GM12878 (cell line): Measurements from ENCODE around the gene FIBCD1. TPM values are rescaled to one million over a fixed set of nuclear protein-coding genes. Genes with fewer than 3 reads are reported as not detected.

Experiments
- ATAC-seq: fragments of 200-7000 bp; cut with Tn5 transposase; 3 replicates; pipeline ENCODE4 v1.9.1; 2020; ENCODE audit warnings: mild to moderate bottlenecking, moderate library complexity
- BruUV-seq: library from RNA; stranded (reverse); fragments of 400-500 nt; replicated peaks from 2 replicates; lab custom pipeline; 2021; lab: Mats Ljungman, UMichigan
- CTCF ChIA-PET: fragments of 300-600 bp; sonication (Branson Sonifier 250); formaldehyde crosslinking; extraction: SDS; loops from one replicate; lab custom pipeline; 2021; ENCODE audit warnings: inconsistent platforms; lab: Yijun Ruan, JAX
- POLR2A ChIA-PET: fragments of 350-600 bp; formaldehyde crosslinking; extraction: SDS; loops from one replicate; lab custom pipeline; 2021; ENCODE audit warnings: inconsistent platforms; lab: Charles Lee
- RAD21 ChIA-PET: fragments of 300-600 bp; sonication (Branson Sonifier 250); formaldehyde crosslinking; loops from one replicate; lab custom pipeline; 2023; ENCODE audit warnings: antibody characterized with exemption; ENCODE audit not compliant: unreplicated experiment; lab: Charles Lee
- SMC1A ChIA-PET: fragments of 300-600 bp; sonication (Branson Sonifier 250); formaldehyde crosslinking; loops from one replicate; lab custom pipeline; 2023; ENCODE audit not compliant: unreplicated experiment, uncharacterized antibody; lab: Charles Lee
- DNase-seq: peaks from one replicate; pipeline ENCODE4 v3.0.0-alpha.2; 2011; ENCODE audit warnings: low read depth, low spot score
- FAIRE-seq: peaks from 3 replicates; lab custom pipeline; 2011; peaks lifted over from hg19 to GRCh38; lab: Jason Lieb, UNC
- H2AFZ ChIP-seq: 2 replicates; pipeline ENCODE4 v1.6.0; 2011; ENCODE audit warnings: low read depth, low read length, control low read depth; ENCODE audit not compliant: control insufficient read depth
- H3K27ac ChIP-seq: 2 replicates; pipeline ENCODE4 v1.5.1; 2011; ENCODE audit warnings: control low read depth; ENCODE audit not compliant: control insufficient read depth, insufficient read depth
- H3K27me3 ChIP-seq, 2 experiments: replicated peaks in 1 of 2; 2 replicates each; pipeline versions ENCODE4 v1.6.0 to v1.6.1; 2011; ENCODE audit warnings: low read length in 1 of 2; ENCODE audit not compliant: control insufficient read depth in 2 of 2, insufficient read depth in 2 of 2
- H3K36me3 ChIP-seq, 2 experiments: 2 replicates each; pipeline ENCODE4 v1.5.1; 2011; ENCODE audit warnings: low read length in 1 of 2; ENCODE audit not compliant: control insufficient read depth in 2 of 2, insufficient read depth in 2 of 2
- H3K4me1 ChIP-seq: 2 replicates; pipeline ENCODE4 v1.6.1; 2011; ENCODE audit warnings: mild to moderate bottlenecking, low read length, moderate library complexity, mixed read lengths; ENCODE audit not compliant: control insufficient read depth, insufficient read depth
- H3K4me2 ChIP-seq: 2 replicates; pipeline ENCODE4 v1.6.0; 2011; ENCODE audit warnings: control low read depth; ENCODE audit not compliant: control insufficient read depth, insufficient read depth
- H3K4me3 ChIP-seq: fragments of 200-600 bp; sonication (generic); 2 replicates; pipeline ENCODE4 v1.5.1; 2016
- H3K79me2 ChIP-seq: 2 replicates; pipeline ENCODE4 v1.6.0; 2011; ENCODE audit warnings: low read length; ENCODE audit not compliant: control insufficient read depth, insufficient read depth
- H3K9ac ChIP-seq: 2 replicates; pipeline ENCODE4 v1.8.0; 2011; ENCODE audit warnings: low read length, control low read depth, mixed read lengths; ENCODE audit not compliant: control insufficient read depth, insufficient read depth
- H3K9me3 ChIP-seq: replicated peaks from 3 replicates; pipeline ENCODE4 v1.5.1; 2011; ENCODE audit warnings: mild to moderate bottlenecking, low read length; ENCODE audit not compliant: control insufficient read depth, insufficient read depth
- H4K20me1 ChIP-seq: 2 replicates; pipeline ENCODE4 v1.6.0; 2011; ENCODE audit not compliant: control insufficient read depth, insufficient read depth
- CEBPZ ChIP-seq: fragments of 150-350 bp; IDR thresholded peaks from 2 replicates; pipeline ENCODE4 v1.6.1; 2016; ENCODE audit warnings: low read depth, low read length
- CUX1 ChIP-seq: IDR thresholded peaks from 2 replicates; pipeline ENCODE4 v1.6.1; 2012; ENCODE audit warnings: improper control_type of control experiment, low read depth, low read length; ENCODE audit not compliant: insufficient replicate concordance
- IKZF1 ChIP-seq: fragments of 450-650 bp; conservative IDR thresholded peaks from 2 replicates; pipeline ENCODE4 v1.6.1; 2017; ENCODE audit warnings: antibody characterized with exemption, mild to moderate bottlenecking
- IRF3 ChIP-seq: fragments of 450-650 bp; IDR thresholded peaks from 2 replicates; pipeline ENCODE4 v1.6.1; 2014; ENCODE audit warnings: mild to moderate bottlenecking
- KAT2A ChIP-seq: conservative IDR thresholded peaks from 2 replicates; pipeline ENCODE4 v1.6.1; 2011; ENCODE audit warnings: low read depth, low read length; ENCODE audit not compliant: control insufficient read depth
- RAD21 ChIP-seq: IDR thresholded peaks from 2 replicates; pipeline ENCODE4 v1.6.1; 2011; ENCODE audit warnings: mild to moderate bottlenecking, low read depth, low read length, moderate library complexity; ENCODE audit not compliant: insufficient read depth
- RUNX3 ChIP-seq: IDR thresholded peaks from 2 replicates; pipeline ENCODE4 v1.6.1; 2012; ENCODE audit warnings: low read length, inconsistent platforms
- ZBED1 ChIP-seq: IDR thresholded peaks from 2 replicates; pipeline ENCODE4 v1.6.1; 2016; ENCODE audit warnings: borderline replicate concordance
- ZNF274 ChIP-seq: IDR thresholded peaks from one replicate; pipeline ENCODE4 v1.8.0; 2011; ENCODE audit not compliant: insufficient read length, insufficient read depth
- ZNF687 ChIP-seq: fragments of 450-650 bp; IDR thresholded peaks from 2 replicates; pipeline ENCODE4 v1.6.1; 2017; ENCODE audit warnings: mild to moderate bottlenecking, moderate library complexity
- WGBS: methylation state at CpG from one replicate; pipeline ENCODE4 v1.1.6; 2016; ENCODE audit warnings: low lambda C conversion rate; ENCODE audit not compliant: insufficient replicate concordance, insufficient coverage; ENCODE audit errors: missing lambda C conversion rate; 5-methylcytosine and 5-hydroxymethylcytosine counted together
- in situ Hi-C: fragments of 300-500 bp; cut with MboI; formaldehyde crosslinking; loops from 9 replicates; pipeline ENCODE4 v1.14.3; 2018; ENCODE audit warnings: mixed read lengths
- intact Hi-C: fragments of 100-400 bp; cut with micrococcal nuclease; formaldehyde crosslinking; loops from one replicate; pipeline ENCODE4 v1.14.2; 2022; ENCODE audit not compliant: unreplicated experiment
- polyA plus RNA-seq, 11 experiments: library from polyadenylated mRNA; depleted of rRNA in 4 of 11; unstranded in 6 of 11; stranded (reverse) in 5 of 11; fragments of >200 nt; fragmentation: Nextera tagmentation in 4 of 11; fragmentation: Illumina TruSeq in 1 of 11; extraction: Ambion mirVana in 4 of 11; extraction: Trizol in 1 of 11; gene quantifications; 1 replicate in 1 of 11; 2 replicates in 10 of 11; pipeline versions ENCODE4 v1.2.1 to v1.2.3, GENCODE V29; 2011 to 2016; ENCODE audit warnings: inconsistent platforms in 2 of 11, missing spikeins in 2 of 11, low read depth in 1 of 11
- total RNA-seq, 4 experiments: library from RNA; depleted of rRNA in 3 of 4; stranded (reverse); fragments of >200 nt in 3 of 4; fragmentation: Illumina TruSeq in 1 of 4; extraction: Trizol in 1 of 4; gene quantifications; 2 replicates each; pipeline versions ENCODE4 v1.2.1 to v1.2.3, GENCODE V29; 2013 to 2021

The FIBCD1 gene
- total and polyA plus RNA-seq, 10 of the 15 experiments (the other 5 are each of a cell fraction or from before 2014, with no cell fraction given): 0.04 to 0.95 (median 0.25) TPM; not detected in 6

GRCh38 chr9:130971294-130971849 is 32.3 kb upstream of the FIBCD1 start:
- no peaks in the 10 kb centered on the region; a peak in 1 of 4 replicates for H3K27me3 ChIP-seq
- BruUV-seq: no TSS peak
- no peak for FAIRE-seq
- 44% methylated on average over 10 of the region's 12 CpGs for WGBS
- no peaks in the 10 kb centered on the region for H3K9me3 ChIP-seq
- intact Hi-C loops (no loop called here), in situ Hi-C loops (no loop called here)
- H3K4me2 ChIP-seq: no peak overlapping the region
- no peak overlapping the region for H2AFZ ChIP-seq
- no peak for ATAC-seq
- no peak overlapping the region for H3K9ac ChIP-seq
- H3K4me3 ChIP-seq: no peak overlapping the region
- CTCF ChIA-PET: no interaction called here
- SMC1A ChIA-PET: no interaction called here
- DNase-seq: no peak
- no peaks in the 10 kb centered on the region for H3K36me3 ChIP-seq
- no peaks in the 10 kb centered on the region for H3K79me2 ChIP-seq
- POLR2A ChIA-PET: no interaction called here
- H3K4me1 ChIP-seq: no peaks in the 10 kb centered on the region
- RAD21 ChIA-PET: no interaction called here
- H3K27ac ChIP-seq: no peak overlapping the region
- no peaks in the 10 kb centered on the region for H4K20me1 ChIP-seq
- TF ChIP-seq ZNF274 (no peak), IKZF1 (no peak), IRF3 (no peak), RUNX3 (no peak), RAD21 (no peak), CEBPZ (no peak), ZBED1 (no peak), CUX1 (no peak), KAT2A (no peak), ZNF687 (no peak)
